ENCODE results near the gene GLG1. TPM values are rescaled to one million over a fixed set of nuclear protein-coding genes. Genes with fewer than 3 reads are reported as not detected.

The GLG1 gene
- total RNA-seq, 2 donors from 2014 or later, result 69.6 to 98.9 TPM

GRCh38 chr16:74463888-74464287 is 143.0 kb downstream of the GLG1 start:
- H3K4me3 Mint-ChIP-seq, result no peak overlapping the region
- DNase-seq (ENCODE audit: low spot score) (no peak), ATAC-seq (no peak)
- H3K9me3 Mint-ChIP-seq, result no peaks in the 10 kb centered on the region
- no peaks in the 10 kb centered on the region for H3K27me3 Mint-ChIP-seq
- peaks cover 5 to 20% of the 10 kb centered on the region in 2 donors for H3K4me1 Mint-ChIP-seq (ENCODE audit: low read depth in 2 of 2)
- H3K27ac Mint-ChIP-seq, result peak overlapping the region in 1 of 2 donors; percentile 47
- H3K36me3 Mint-ChIP-seq, result peaks cover 26% of the 10 kb centered on the region

- H3K27me3 Mint-ChIP-seq, result no peaks in the 10 kb centered on the region
- H3K9me3 Mint-ChIP-seq, result no peaks in the 10 kb centered on the region
- H3K4me3 Mint-ChIP-seq, result no peak overlapping the region
- H3K36me3 Mint-ChIP-seq, result peaks cover 29% of the 10 kb centered on the region
- peaks cover 5 to 18% of the 10 kb centered on the region in 2 donors for H3K4me1 Mint-ChIP-seq (ENCODE audit: low read depth in 2 of 2)
- ATAC-seq, result no peak
- DNase-seq (ENCODE audit: low spot score), result no peak
- peak overlapping the region in 1 of 2 donors; percentile 30 for H3K27ac Mint-ChIP-seq
Measured at GRCh38 chr16:74462361-74462760, 144.6 kb downstream of the GLG1 start.

GRCh38 chr16:74461826-74462225 is 145.1 kb downstream of the GLG1 start:
- DNase-seq (ENCODE audit: low spot score) (no peak), ATAC-seq (no peak)
- H3K27me3 Mint-ChIP-seq, result no peaks in the 10 kb centered on the region
- peaks cover 23% of the 10 kb centered on the region for H3K36me3 Mint-ChIP-seq
- peak overlapping the region in 1 of 2 donors; percentile 30 for H3K27ac Mint-ChIP-seq
- peaks cover 2 to 13% of the 10 kb centered on the region in 2 donors for H3K4me1 Mint-ChIP-seq (ENCODE audit: low read depth in 2 of 2)
- H3K4me3 Mint-ChIP-seq, result no peak overlapping the region
- no peaks in the 10 kb centered on the region for H3K9me3 Mint-ChIP-seq

- Mint-ChIP-seq H3K27ac (no peak overlapping the region), H3K9me3 (no peaks in the 10 kb centered on the region), H3K36me3 (peaks cover 12% of the 10 kb centered on the region), H3K27me3 (no peaks in the 10 kb centered on the region), H3K4me3 (no peak overlapping the region), H3K4me1 (ENCODE audit: low read depth in 2 of 2) (peaks cover under 1 to 2% of the 10 kb centered on the region in 2 donors)
- ATAC-seq (no peak), DNase-seq (ENCODE audit: low spot score) (no peak)
Measured at GRCh38 chr16:74460542-74460941, 146.4 kb downstream of the GLG1 start.

GRCh38 chr16:74456290-74456625 is 150.7 kb downstream of the GLG1 start:
- no peaks in the 10 kb centered on the region for H3K4me1 Mint-ChIP-seq (ENCODE audit: low read depth in 2 of 2)
- no peaks in the 10 kb centered on the region for H3K9me3 Mint-ChIP-seq
- H3K4me3 Mint-ChIP-seq, result no peak overlapping the region
- ATAC-seq, result no peak
- no peak for DNase-seq (ENCODE audit: low spot score)
- H3K27me3 Mint-ChIP-seq, result no peaks in the 10 kb centered on the region
- peaks cover 4% of the 10 kb centered on the region for H3K36me3 Mint-ChIP-seq
- no peak overlapping the region for H3K27ac Mint-ChIP-seq

GRCh38 chr16:74455619-74456289 is 151.2 kb downstream of the GLG1 start:
- DNase-seq (ENCODE audit: low spot score), result no peak
- Mint-ChIP-seq H3K4me1 (ENCODE audit: low read depth in 2 of 2) (no peaks in the 10 kb centered on the region), H3K9me3 (no peaks in the 10 kb centered on the region), H3K27me3 (no peaks in the 10 kb centered on the region), H3K27ac (no peak overlapping the region), H3K4me3 (no peak overlapping the region), H3K36me3 (peaks cover 4% of the 10 kb centered on the region)
- no peak for ATAC-seq

- Mint-ChIP-seq H3K4me1 (ENCODE audit: low read depth in 2 of 2) (no peaks in the 10 kb centered on the region), H3K27me3 (no peaks in the 10 kb centered on the region), H3K36me3 (peaks cover 4% of the 10 kb centered on the region), H3K27ac (no peak overlapping the region), H3K9me3 (no peaks in the 10 kb centered on the region), H3K4me3 (no peak overlapping the region)
- DNase-seq (ENCODE audit: low spot score) (no peak), ATAC-seq (no peak)
Measured at GRCh38 chr16:74455213-74455612, 151.7 kb downstream of the GLG1 start.

GRCh38 chr16:74451951-74452758 is 154.8 kb downstream of the GLG1 start:
- no peaks in the 10 kb centered on the region for H3K36me3 Mint-ChIP-seq
- no peak overlapping the region for H3K4me3 Mint-ChIP-seq
- no peaks in the 10 kb centered on the region for H3K9me3 Mint-ChIP-seq
- no peaks in the 10 kb centered on the region for H3K27me3 Mint-ChIP-seq
- H3K27ac Mint-ChIP-seq, result no peak overlapping the region
- DNase-seq (ENCODE audit: low spot score), result no peak
- no peak for ATAC-seq
- peaks cover 3 to 5% of the 10 kb centered on the region in 2 donors for H3K4me1 Mint-ChIP-seq (ENCODE audit: low read depth in 2 of 2)

GRCh38 chr16:74450967-74451760 is 155.8 kb downstream of the GLG1 start:
- no peaks in the 10 kb centered on the region for H3K36me3 Mint-ChIP-seq
- H3K4me1 Mint-ChIP-seq (ENCODE audit: low read depth in 2 of 2), result peaks cover 3 to 5% of the 10 kb centered on the region in 2 donors
- ATAC-seq, result no peak

GRCh38 chr16:74450236-74450635 is 156.7 kb downstream of the GLG1 start:
- ATAC-seq, result no peak
- Mint-ChIP-seq H3K27me3 (no peaks in the 10 kb centered on the region), H3K9me3 (no peaks in the 10 kb centered on the region), H3K4me1 (ENCODE audit: low read depth in 2 of 2) (peaks cover 3 to 5% of the 10 kb centered on the region in 2 donors), H3K36me3 (no peaks in the 10 kb centered on the region), H3K27ac (no peak overlapping the region), H3K4me3 (no peak overlapping the region)
- no peak for DNase-seq (ENCODE audit: low spot score)

More at GRCh38 chr16:74450967-74451760, 155.8 kb downstream of the GLG1 start:
- Mint-ChIP-seq H3K4me3 (no peak overlapping the region), H3K27me3 (no peaks in the 10 kb centered on the region), H3K27ac (no peak overlapping the region), H3K9me3 (no peaks in the 10 kb centered on the region)
- DNase-seq (ENCODE audit: low spot score), result no peak

GRCh38 chr16:74449470-74449869 is 157.4 kb downstream of the GLG1 start:
- Mint-ChIP-seq H3K27ac (peak overlapping the region in 1 of 2 donors; percentile 19), H3K36me3 (no peaks in the 10 kb centered on the region), H3K4me1 (ENCODE audit: low read depth in 2 of 2) (peaks cover 3 to 5% of the 10 kb centered on the region in 2 donors), H3K27me3 (no peaks in the 10 kb centered on the region), H3K4me3 (no peak overlapping the region), H3K9me3 (no peaks in the 10 kb centered on the region)
- ATAC-seq (no peak), DNase-seq (ENCODE audit: low spot score) (no peak)

- Mint-ChIP-seq H3K4me1 (ENCODE audit: low read depth in 2 of 2) (peaks cover 3 to 5% of the 10 kb centered on the region in 2 donors), H3K36me3 (no peaks in the 10 kb centered on the region), H3K27ac (peak overlapping the region in 1 of 2 donors; percentile 19), H3K9me3 (no peaks in the 10 kb centered on the region), H3K27me3 (no peaks in the 10 kb centered on the region), H3K4me3 (no peak overlapping the region)
- no peak for ATAC-seq
- no peak for DNase-seq (ENCODE audit: low spot score)
Measured at GRCh38 chr16:74448990-74449389, 157.9 kb downstream of the GLG1 start.

- Mint-ChIP-seq H3K4me3 (no peak overlapping the region), H3K27me3 (no peaks in the 10 kb centered on the region), H3K27ac (peak overlapping the region in 1 of 2 donors; percentile 66), H3K36me3 (no peaks in the 10 kb centered on the region), H3K9me3 (no peaks in the 10 kb centered on the region), H3K4me1 (ENCODE audit: low read depth in 2 of 2) (peaks cover 7 to 8% of the 10 kb centered on the region in 2 donors)
- no peak for DNase-seq (ENCODE audit: low spot score)
- ATAC-seq, result no peak
Measured at GRCh38 chr16:74447578-74447977, 159.3 kb downstream of the GLG1 start.

GRCh38 chr16:74446866-74447265 is 160.0 kb downstream of the GLG1 start:
- no peak for DNase-seq (ENCODE audit: low spot score)
- H3K27me3 Mint-ChIP-seq, result no peaks in the 10 kb centered on the region
- no peak overlapping the region for H3K27ac Mint-ChIP-seq
- no peak overlapping the region for H3K4me3 Mint-ChIP-seq
- no peak for ATAC-seq
- H3K36me3 Mint-ChIP-seq, result no peaks in the 10 kb centered on the region
- H3K4me1 Mint-ChIP-seq (ENCODE audit: low read depth in 2 of 2), result peaks cover 7 to 10% of the 10 kb centered on the region in 2 donors
- H3K9me3 Mint-ChIP-seq, result no peaks in the 10 kb centered on the region
